ENCODE results near the gene SOHLH1.

SOHLH1 gene

DNA sequence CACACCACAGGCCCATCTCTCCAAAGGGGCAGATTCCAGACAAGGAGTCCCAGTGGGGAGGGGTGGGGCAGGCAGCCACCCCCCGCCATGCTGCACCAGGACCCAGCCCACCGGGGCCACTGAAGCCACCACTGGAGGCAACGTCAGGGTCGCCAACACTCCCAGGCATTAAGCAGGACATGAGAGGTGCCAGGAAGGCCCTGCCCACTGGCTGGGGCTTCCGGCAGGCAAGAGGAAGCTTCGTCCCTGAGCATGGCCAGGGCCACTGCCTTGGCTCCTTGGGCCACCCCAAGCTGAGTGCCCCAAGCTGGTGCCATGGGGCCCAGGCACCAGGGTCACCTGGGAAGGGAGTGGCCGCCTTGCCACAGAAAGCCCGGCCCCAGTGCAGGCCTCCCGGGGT, 20.2 kb upstream of the SOHLH1 start:
- in situ Hi-C loops (cut with MboI; ENCODE audit: low sequenced_read_pairs): no loop called here
- Histone ChIP-seq H3K36me3 (replicated peaks) (no peaks in the 10 kb centered on the region), H3K4me1 (no peaks in the 10 kb centered on the region), H3K4me3 (no peak overlapping the region), H3K27me3 (ENCODE audit: low read depth) (peaks cover 35% of the 10 kb centered on the region), H3K9me3 (no peaks in the 10 kb centered on the region)
- no peak for DNase-seq (ENCODE audit: low spot score in 2 of 2)

DNA sequence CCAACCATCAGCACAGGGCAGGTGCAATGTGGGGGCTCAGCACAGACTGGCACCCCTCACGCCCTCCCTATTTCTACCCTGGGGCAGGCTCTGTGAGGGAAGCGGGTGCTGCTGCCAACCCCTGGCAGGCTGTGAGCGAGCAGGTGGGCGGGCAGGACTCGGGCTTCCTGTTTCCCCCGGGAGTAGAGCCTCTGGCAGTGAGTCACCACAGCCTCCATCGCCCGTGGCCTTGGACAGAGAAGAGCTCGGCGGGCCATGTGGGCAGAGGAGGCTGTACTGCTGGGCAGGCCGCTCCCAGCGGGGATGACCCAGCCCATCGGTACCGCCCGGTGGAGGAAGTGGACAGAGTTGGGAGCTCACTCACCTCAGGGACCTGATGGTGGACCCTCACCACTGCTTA, 19.3 kb upstream of the SOHLH1 start:
- DNase-seq (ENCODE audit: low spot score in 2 of 2): no peak
- H3K4me1 ChIP-seq: no peaks in the 10 kb centered on the region
- H3K36me3 ChIP-seq (replicated peaks): no peaks in the 10 kb centered on the region
- H3K4me3 ChIP-seq: no peak overlapping the region
- no peaks in the 10 kb centered on the region for H3K9me3 ChIP-seq
- H3K27me3 ChIP-seq (ENCODE audit: low read depth): peaks cover 35% of the 10 kb centered on the region
- in situ Hi-C loops (cut with MboI; ENCODE audit: low sequenced_read_pairs): no loop called here

DNA sequence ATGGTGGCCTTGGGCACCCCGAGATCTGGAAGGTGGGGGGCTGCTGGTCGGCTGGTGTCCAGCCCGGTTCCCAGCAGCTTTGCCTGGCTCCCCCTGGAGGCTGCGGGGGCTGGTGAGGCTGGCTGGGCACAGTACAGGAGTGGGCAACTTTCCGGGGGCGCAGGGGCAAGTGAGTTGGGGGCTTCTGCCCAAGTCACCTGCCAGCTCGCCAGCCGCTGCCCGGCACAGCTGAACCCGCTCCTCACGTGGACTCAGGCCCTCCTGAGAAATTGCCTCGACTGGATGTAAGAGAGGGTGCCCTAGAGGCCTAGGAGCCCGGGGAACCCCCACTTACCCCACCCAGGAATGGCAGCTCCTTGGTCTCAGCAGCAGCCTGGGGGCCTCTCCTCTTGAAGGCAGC, 18.1 kb upstream of the SOHLH1 start:
- Histone ChIP-seq H3K4me3 (no peak overlapping the region), H3K9me3 (no peaks in the 10 kb centered on the region), H3K27me3 (ENCODE audit: low read depth) (peaks cover 39% of the 10 kb centered on the region), H3K36me3 (replicated peaks) (no peaks in the 10 kb centered on the region), H3K4me1 (no peaks in the 10 kb centered on the region)
- no peak for DNase-seq (ENCODE audit: low spot score in 2 of 2)
- in situ Hi-C loops (cut with MboI; ENCODE audit: low sequenced_read_pairs): no loop called here

DNA sequence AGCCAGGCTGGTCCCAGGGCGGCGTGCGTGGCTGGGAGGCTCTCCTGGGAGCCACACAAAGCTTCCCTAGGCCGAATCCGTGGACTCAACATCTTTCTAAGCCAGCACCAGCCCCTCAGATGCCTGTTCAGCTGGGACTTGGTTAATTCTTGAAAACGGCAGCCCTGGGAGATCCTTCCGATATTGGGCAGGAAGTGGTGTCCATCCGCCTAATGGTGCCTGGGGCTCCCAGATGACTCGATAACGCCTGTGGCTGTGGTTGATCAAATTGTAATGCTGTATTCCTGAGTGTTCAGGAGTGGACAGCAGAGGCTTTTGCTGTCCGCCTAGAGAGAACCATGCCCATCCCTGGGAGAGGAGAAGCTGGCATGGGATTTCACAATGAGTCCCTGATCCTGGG, 16.8 kb upstream of the SOHLH1 start:
- in situ Hi-C loops (cut with MboI; ENCODE audit: low sequenced_read_pairs): no loop called here
- Histone ChIP-seq H3K36me3 (replicated peaks) (no peaks in the 10 kb centered on the region), H3K27me3 (ENCODE audit: low read depth) (peaks cover 35% of the 10 kb centered on the region), H3K9me3 (no peaks in the 10 kb centered on the region), H3K4me3 (no peak overlapping the region), H3K4me1 (no peaks in the 10 kb centered on the region)
- no peak for DNase-seq (ENCODE audit: low spot score in 2 of 2)

DNA sequence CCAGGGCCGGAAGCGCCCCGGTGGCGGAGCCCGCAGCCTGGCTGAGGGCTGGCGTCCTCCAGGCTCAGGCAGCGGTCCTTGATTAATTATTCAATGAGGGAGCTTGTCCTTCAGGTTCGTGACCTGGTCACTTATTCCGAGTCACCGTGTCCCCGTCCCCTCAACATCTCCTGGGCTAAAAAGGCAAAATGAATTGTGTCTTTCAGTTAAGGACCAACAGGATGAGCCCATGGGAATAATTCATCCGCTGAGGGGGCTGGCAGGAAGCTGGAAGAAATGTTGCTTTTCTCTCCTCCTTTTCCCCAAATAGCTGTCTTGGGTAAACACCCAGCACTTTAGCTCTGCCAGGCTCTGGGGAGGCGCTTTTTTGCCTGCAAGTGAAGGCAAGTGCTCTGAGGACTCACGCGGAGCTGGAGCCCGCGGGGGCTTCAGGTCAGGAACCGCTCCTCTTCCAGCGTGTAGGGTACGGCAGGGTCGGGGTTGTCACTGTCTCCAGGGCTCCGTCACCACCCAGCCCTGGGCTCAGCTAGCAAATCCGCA, 15.8 kb upstream of the SOHLH1 start:
- Histone ChIP-seq H3K36me3 (replicated peaks) (no peaks in the 10 kb centered on the region), H3K4me1 (no peaks in the 10 kb centered on the region), H3K4me3 (no peak overlapping the region), H3K27me3 (ENCODE audit: low read depth) (peaks cover 35% of the 10 kb centered on the region), H3K9me3 (no peaks in the 10 kb centered on the region)
- in situ Hi-C loops (cut with MboI; ENCODE audit: low sequenced_read_pairs): no loop called here
- DNase-seq (ENCODE audit: low spot score in 2 of 2): no peak

DNA sequence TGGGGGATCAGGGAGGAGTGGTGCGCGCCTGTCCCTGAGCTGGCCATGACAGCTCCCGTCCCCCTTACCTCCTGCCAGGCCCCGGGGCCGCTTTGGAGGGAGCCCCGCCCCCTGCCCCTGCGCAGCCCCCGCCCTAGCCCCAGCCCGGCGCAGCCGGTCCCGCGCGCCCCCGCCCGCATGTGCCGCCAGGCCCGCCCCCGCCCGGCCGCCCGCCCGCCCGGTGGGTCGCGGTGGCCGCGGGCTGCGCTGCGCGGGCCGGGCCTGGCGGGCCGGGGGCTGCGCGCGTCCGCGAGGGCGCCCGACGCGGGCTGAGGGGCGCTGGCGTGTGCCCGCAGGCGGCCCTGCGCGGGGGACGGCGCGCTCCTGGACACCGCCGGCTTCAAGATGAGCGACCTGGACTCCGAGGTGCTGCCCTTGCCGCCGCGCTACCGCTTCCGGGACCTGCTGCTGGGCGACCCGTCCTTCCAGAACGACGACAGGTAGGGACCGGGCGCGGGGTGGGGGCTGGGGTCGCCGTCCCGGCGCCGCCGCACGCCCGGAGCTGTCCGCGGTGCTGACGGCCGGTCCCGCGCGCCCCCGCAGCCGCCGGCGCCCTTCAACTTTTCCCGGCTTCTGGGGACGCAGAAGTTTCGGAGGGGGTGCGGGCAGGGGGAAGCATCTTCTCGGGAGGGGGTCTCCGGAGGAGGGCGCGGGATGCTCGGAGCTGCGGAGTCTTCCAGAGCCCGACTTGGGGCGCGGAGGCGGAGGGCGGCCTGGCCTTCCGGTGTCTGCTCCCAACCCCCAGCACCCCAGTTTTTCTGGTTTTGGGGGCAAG, 15.2 kb upstream of the SOHLH1 start:
- Histone ChIP-seq H3K27me3 (ENCODE audit: low read depth) (peaks cover 35% of the 10 kb centered on the region), H3K4me3 (no peak overlapping the region), H3K9me3 (no peaks in the 10 kb centered on the region), H3K4me1 (no peaks in the 10 kb centered on the region), H3K36me3 (replicated peaks) (no peaks in the 10 kb centered on the region)
- peak in 1 of 2 experiments; percentile 26 for DNase-seq (ENCODE audit: low spot score in 2 of 2)
- in situ Hi-C loops (cut with MboI; ENCODE audit: low sequenced_read_pairs): no loop called here

DNA sequence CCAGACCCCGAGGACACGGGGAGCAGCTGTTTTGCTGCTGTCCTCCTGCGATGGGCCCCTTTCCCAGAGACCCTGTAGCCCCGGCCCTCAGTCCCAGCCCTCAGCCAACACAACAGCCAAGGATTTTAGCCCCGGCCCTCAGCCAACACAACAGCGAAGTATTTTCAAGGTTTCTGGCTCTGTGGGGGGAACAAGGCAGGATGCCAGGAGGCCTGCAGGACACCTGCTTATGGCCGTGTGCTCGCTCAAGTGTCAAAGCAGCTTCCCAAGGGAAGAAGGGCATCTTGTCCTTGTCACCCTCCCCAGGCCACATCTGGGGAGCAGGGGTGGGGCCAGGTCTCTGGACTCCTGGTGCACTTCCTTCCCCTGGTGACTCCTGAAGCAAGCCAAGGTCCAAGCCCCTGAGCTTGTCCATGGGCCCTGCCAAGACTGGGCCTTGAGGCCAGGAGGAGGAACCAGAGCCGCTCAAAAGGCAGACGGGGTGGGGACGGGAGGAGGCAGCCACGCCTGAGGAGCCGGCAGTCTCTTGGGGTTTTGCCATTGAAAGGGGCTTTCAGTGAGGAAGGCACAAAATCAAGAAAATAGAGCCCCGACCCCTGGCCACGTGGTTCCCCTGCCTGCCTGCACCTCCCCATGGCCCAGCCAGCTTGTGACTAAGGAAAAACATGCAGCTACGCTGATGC, 13.5 kb upstream of the SOHLH1 start:
- H3K27me3 ChIP-seq (ENCODE audit: low read depth): peaks cover 28% of the 10 kb centered on the region
- in situ Hi-C loops (cut with MboI; ENCODE audit: low sequenced_read_pairs): no loop called here
- DNase-seq (ENCODE audit: low spot score in 2 of 2): no peak
- no peaks in the 10 kb centered on the region for H3K9me3 ChIP-seq
- H3K4me3 ChIP-seq: no peak overlapping the region
- no peaks in the 10 kb centered on the region for H3K36me3 ChIP-seq (replicated peaks)
- no peaks in the 10 kb centered on the region for H3K4me1 ChIP-seq

DNA sequence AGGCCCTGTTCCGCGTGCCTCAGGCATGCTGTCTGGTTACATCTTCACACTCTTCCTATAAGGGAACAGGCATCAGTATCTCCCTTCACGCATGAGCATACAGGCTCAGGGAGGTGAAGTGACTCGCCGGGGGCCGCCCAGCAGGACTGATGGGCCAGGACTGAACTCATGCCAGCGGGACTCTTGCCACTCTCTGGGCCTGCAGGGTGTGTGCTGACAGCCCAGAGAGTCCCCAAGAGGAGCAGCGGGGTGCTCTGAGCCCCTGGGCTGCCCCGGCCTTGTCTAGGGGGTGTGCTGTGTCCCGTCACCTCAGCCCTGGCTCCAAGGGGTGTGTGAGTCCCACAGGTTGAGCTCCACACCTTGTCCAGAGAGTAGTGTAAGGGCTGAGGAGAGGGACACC, 12.6 kb upstream of the SOHLH1 start:
- Histone ChIP-seq H3K4me1 (no peaks in the 10 kb centered on the region), H3K36me3 (replicated peaks) (no peaks in the 10 kb centered on the region), H3K27me3 (ENCODE audit: low read depth) (peaks cover 28% of the 10 kb centered on the region), H3K4me3 (no peak overlapping the region), H3K9me3 (no peaks in the 10 kb centered on the region)
- DNase-seq (ENCODE audit: low spot score in 2 of 2): no peak
- in situ Hi-C loops (cut with MboI; ENCODE audit: low sequenced_read_pairs): no loop called here

DNA sequence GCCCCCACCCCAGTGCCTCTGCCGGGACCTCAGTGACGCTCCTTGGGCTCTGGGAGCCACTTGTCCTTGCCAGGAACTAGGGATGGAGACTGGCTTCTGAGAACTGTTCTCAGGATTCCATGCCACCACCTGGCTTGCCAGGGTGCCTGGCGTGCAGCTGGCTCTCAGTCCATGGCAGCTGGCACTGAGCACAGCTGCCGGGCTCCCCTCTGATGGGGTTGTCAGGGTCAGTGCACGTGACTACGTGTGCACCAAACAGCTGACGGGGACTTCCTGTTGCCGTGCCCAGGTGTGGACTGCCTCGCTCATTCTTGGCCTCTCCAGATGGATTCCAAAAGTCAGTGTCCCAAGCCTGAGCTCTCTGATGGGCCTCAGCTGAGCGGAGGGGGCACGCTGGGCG, 12.1 kb upstream of the SOHLH1 start:
- no peaks in the 10 kb centered on the region for H3K36me3 ChIP-seq (replicated peaks)
- in situ Hi-C loops (cut with MboI; ENCODE audit: low sequenced_read_pairs): no loop called here
- H3K27me3 ChIP-seq (ENCODE audit: low read depth): peaks cover 28% of the 10 kb centered on the region
- no peak for DNase-seq (ENCODE audit: low spot score in 2 of 2)
- H3K4me1 ChIP-seq: no peaks in the 10 kb centered on the region
- H3K4me3 ChIP-seq: no peak overlapping the region
- no peaks in the 10 kb centered on the region for H3K9me3 ChIP-seq

DNA sequence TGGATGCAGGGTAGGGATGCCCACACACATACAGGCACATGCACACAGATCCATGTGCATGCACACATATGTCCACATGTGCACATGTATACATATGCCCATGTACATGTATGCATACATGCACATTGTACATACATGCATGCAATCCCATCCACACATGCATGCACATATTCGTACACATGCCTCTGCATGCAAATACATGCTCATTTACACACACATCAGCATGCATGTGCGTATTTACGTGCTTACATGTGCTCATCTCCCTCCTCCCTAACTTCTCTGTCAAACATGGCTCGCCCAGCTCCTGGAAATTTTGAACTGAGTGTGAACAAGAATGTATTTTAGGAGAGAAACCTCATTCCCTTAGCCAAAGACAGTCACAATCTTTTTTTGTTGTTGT, 8.9 kb upstream of the SOHLH1 start:
- Histone ChIP-seq H3K36me3 (replicated peaks) (no peaks in the 10 kb centered on the region), H3K4me1 (no peaks in the 10 kb centered on the region), H3K27me3 (ENCODE audit: low read depth) (peaks cover 14% of the 10 kb centered on the region; the same call in 1 of the 2 replicates), H3K4me3 (no peak overlapping the region), H3K9me3 (no peaks in the 10 kb centered on the region)
- no peak for DNase-seq (ENCODE audit: low spot score in 2 of 2)
- in situ Hi-C loops (cut with MboI; ENCODE audit: low sequenced_read_pairs): no loop called here

DNA sequence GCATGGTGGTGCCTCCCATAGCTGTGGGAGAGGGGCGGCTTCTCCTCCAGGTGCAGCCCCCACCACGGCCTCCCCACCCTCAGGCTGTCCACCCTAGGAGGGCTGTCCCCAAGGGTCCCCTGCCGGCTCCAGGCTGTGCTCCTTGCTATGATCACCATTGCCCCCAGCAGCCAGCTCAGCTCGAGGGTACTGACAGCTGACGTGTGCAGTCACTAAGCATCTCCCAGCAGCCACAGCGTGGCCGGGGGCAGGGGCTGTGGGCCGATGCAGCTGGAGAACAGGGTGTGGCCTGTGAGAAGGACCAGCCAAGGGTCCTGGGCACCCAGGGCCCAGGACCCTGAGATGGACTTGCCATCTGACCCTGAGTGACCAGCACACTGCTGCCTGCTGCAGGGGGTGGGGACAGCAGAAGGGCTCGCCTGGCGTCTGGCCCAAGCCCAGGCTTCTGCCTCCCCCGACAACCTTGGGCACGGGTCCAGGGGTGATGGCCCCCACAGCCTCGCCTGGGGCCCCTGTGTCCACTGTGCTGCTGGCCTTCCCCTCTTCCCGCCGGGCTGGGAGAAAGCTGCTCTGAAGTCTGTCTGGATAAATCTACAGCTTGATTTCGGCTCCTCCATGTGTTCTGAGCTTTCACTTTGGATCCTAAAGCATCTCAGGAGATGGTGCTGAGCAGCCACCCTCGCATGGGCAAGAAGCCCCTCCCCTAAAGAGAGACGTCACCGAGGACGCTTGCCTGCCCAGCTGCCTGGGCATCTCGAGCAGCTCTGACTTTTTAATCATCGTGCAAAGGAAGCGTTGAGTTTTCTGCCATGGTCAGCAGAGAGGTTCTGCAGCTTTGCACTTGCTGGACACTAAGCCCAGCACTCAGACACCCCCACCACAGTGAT, 8.2 kb upstream of the SOHLH1 start:
- no peak for DNase-seq (ENCODE audit: low spot score in 2 of 2)
- in situ Hi-C loops (cut with MboI; ENCODE audit: low sequenced_read_pairs): no loop called here
- Histone ChIP-seq H3K4me1 (no peaks in the 10 kb centered on the region), H3K4me3 (no peak overlapping the region), H3K27me3 (ENCODE audit: low read depth) (peaks cover 8% of the 10 kb centered on the region; the same call in 1 of the 2 replicates), H3K9me3 (no peaks in the 10 kb centered on the region), H3K36me3 (replicated peaks) (no peaks in the 10 kb centered on the region)

DNA sequence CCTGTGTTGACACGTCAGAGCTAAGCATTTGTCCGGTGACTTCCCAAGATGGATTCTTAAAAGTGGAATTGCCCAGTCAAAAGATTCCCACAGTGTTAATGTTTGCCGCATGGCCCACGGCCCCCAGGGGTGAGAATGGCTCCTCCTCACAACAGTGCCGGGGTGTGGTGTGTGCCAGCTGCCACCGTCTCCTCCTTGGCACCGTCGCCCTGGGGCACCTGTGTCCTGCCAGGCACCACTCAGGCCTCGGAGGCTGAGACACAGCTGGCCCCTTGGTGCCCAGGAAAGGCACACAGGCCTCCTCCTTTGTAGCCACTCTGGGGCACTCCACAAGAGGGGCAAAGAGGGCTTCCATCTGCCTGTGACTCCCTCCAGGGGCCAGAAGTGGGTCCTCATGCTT, 7.0 kb upstream of the SOHLH1 start:
- no peaks in the 10 kb centered on the region for H3K9me3 ChIP-seq
- H3K4me3 ChIP-seq: no peak overlapping the region
- peaks cover 6% of the 10 kb centered on the region for H3K27me3 ChIP-seq (ENCODE audit: low read depth)
- no peak for DNase-seq (ENCODE audit: low spot score in 2 of 2)
- in situ Hi-C loops (cut with MboI; ENCODE audit: low sequenced_read_pairs): no loop called here
- H3K36me3 ChIP-seq (replicated peaks): no peaks in the 10 kb centered on the region
- H3K4me1 ChIP-seq: no peaks in the 10 kb centered on the region

DNA sequence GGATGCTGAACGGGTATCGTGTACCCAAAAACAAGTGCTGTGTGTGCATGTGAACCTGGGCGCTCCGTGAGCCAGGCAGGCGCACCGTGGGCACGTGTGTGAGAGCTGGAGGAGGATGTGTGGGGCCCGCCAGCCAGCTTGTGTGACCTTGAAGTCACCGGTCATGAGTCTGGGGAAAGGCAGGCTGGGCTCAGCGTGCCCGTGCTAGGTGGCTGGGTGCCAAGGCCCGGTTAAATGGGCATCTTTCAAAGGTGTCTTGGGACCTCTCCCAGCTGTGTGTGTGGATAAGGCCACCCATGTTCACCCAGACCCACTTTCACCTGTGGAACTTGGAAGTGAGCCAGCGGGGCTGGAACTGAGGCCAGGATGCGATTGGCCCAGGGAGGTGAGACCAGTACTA, 6.1 kb upstream of the SOHLH1 start:
- Histone ChIP-seq H3K9me3 (no peaks in the 10 kb centered on the region), H3K27me3 (ENCODE audit: low read depth) (peaks cover 5% of the 10 kb centered on the region), H3K4me1 (no peaks in the 10 kb centered on the region), H3K4me3 (no peak overlapping the region), H3K36me3 (replicated peaks) (no peaks in the 10 kb centered on the region)
- no peak for DNase-seq (ENCODE audit: low spot score in 2 of 2)
- in situ Hi-C loops (cut with MboI; ENCODE audit: low sequenced_read_pairs): no loop called here
